ENCODE data around the gene ESPNL.

Gene ESPNL

DNA sequence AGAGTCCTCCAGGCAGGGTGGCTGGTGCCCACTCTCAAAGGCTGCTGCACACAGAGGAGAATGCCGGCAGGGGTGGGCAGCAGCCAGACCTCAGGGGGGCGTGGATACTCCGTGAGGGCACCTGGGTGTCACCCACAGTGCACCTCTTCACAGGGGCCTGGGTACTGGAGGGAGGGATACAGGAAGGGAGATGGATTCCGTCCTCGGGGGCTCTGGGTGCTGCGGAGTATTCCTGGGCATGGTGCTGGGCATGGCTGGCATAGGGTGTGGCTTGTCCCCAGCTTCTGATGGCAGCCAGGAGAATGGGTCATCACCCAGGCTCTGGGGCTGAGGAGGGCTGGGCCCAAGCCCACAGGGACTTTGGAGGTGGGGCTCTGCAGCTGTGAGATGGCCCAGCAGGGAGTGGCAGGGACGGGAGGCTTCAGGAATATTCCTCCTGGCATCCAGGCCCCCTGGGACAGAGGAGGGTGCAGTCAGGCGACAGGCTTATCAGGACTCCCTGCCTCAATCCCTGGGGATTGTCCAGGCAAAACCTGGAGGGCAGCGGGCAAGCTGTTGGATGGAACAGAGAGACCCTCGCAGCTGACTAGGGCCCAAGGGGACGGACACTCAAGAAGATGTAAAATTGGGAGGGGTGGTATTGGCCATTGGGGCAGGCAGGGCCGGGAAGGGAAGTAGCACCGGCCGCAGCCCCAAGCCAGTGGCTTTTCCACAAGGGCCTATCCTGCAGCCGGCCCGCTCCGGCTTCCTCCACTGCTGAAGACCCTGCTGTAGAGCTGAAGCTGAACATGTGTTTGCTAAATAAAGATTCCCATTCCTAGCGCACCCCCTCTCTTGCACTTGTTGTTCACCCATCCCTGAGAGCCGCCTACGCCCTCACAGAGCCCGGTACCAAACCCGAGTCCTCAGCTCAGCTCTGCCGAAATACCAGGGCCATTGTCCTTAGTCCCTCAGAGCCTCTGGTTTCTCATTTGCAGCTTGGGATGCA, 32.6 kb downstream of the ESPNL start:
- intact Hi-C loops (cut with DNase I): no loop called here
- no peak for DNase-seq

- no peak for DNase-seq
- intact Hi-C loops (cut with DNase I): no loop called here
Measured at GRCh38 chr2:238133499-238134392, 33.6 kb downstream of the ESPNL start.

DNA sequence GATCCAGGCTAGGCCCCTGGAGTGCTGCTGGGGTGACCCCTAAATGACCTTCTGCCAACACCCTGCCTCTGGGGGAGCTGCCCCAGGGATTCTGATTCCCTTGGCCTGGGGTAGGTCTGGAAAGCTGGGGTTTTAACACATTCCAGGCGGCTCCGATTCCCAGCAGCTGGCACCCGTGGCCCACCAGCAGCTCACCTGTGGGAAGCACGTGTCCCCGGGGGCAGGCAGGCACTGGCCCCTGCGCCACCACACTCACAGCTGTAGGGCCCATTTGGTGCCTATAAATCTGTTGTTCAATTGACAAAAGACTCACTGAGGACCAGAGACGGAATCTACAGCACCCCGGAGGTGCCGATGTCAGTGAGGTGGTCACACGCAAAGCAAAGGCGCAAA, 34.2 kb downstream of the ESPNL start:
- intact Hi-C loops (cut with DNase I): no loop called here
- no peak for DNase-seq

DNA sequence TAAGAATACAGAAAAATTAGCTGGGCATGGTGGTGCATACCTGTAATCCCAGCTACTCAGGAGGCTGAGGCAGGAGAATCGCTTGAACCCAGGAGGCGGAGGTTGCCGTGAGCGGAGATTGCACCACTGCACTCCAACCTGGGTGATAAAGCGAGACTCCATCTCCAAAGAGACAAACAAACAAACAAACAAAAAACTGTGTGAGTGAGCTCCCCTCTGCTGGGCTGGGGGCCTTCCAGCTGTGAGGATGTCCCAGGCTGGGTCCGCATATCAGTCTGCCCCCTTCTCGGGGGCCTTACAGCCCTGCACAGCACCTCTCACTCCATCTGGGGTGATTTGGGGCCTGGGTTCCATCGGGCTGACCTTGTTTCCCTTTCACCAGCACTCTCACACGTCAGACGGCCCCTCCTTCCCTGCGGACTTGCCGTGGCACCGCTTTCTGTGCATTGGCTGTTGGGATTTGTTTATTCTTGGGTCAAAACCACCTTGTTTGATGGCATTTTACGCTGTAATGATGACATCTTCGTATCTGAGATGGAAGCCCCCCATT, 35.5 kb downstream of the ESPNL start:
- DNase-seq: no peak
- intact Hi-C loops (cut with DNase I): no loop called here

DNA sequence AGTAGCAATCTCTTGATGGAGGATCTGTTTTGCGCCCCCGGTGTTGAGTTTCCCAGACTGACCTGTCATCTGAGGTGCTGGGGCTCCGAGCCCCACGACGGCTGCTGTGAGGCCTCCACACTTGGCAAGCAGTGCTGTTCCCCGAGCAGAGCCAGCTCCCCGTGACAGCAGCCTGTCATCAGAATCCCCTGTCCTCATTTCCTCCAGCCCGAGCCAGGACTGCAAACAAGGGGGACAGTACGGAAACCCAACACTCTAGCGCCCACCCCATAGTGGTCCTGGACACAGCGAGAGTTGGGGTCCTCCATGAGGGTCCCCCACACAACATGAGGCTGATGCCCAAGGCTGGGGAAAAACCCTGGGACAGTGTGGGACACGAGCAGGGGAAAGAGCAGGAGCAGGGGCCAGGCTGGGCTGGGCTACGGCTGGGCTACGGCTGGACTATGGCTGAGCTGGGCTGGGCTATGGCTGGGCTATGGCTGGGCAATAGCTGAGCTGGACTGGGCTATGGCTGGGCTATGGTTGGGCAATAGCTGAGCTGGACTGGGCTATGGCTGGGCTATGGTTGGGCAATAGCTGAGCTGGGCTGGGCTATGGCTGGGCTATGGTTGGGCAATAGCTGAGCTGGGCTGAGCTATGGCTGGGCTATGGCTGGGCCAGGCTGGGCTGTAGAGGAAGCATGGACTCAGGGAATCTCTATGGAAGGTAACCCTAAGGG, 36.8 kb downstream of the ESPNL start:
- intact Hi-C loops (cut with DNase I): no loop called here
- DNase-seq: peak in 1 of 42 donors; percentile 35

DNA sequence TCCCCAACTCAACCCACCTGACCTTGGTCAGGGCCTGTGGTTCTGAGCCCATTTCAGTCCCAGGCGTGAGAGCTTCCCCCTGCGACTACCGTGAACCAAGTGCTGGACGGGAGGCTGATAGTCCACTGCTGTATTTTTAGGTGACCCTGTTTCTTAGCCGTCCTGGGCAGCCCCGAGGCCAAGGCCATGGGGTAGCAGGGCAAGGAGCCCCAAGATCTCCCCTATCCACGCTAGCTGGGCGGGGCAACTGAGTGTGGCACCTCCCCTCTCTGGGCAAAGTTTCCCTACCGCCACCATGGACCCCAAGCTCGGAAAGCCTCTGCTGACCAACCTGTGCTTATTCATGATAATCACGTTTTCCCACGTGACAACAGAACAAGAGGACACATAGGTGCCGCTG, 37.7 kb downstream of the ESPNL start:
- intact Hi-C loops (cut with DNase I): no loop called here
- DNase-seq: no peak

- intact Hi-C loops (cut with DNase I): no loop called here
- no peak for DNase-seq
Measured at GRCh38 chr2:238138331-238139195, 38.4 kb downstream of the ESPNL start, which contains the start of gene KLHL30. TSS of gene KLHL30 (plus strand) at chr2:238138668. CDS start at chr2:238140755, 2,087 bp downstream.

GRCh38 chr2:238139196-238140039, 39.3 kb downstream of the ESPNL start:
- intact Hi-C loops (cut with DNase I): no loop called here
- peak in 2 of 42 donors; percentile 20 to 30 for DNase-seq

GRCh38 chr2:238140040-238140439, 39.9 kb downstream of the ESPNL start:
- intact Hi-C loops (cut with DNase I): no loop called here
- no peak for DNase-seq

- no peak for DNase-seq
- intact Hi-C loops (cut with DNase I): no loop called here
Measured at GRCh38 chr2:238140721-238141540, 40.8 kb downstream of the ESPNL start.

GRCh38 chr2:238141541-238142318, 41.6 kb downstream of the ESPNL start:
- intact Hi-C loops (cut with DNase I): no loop called here
- no peak for DNase-seq

DNA sequence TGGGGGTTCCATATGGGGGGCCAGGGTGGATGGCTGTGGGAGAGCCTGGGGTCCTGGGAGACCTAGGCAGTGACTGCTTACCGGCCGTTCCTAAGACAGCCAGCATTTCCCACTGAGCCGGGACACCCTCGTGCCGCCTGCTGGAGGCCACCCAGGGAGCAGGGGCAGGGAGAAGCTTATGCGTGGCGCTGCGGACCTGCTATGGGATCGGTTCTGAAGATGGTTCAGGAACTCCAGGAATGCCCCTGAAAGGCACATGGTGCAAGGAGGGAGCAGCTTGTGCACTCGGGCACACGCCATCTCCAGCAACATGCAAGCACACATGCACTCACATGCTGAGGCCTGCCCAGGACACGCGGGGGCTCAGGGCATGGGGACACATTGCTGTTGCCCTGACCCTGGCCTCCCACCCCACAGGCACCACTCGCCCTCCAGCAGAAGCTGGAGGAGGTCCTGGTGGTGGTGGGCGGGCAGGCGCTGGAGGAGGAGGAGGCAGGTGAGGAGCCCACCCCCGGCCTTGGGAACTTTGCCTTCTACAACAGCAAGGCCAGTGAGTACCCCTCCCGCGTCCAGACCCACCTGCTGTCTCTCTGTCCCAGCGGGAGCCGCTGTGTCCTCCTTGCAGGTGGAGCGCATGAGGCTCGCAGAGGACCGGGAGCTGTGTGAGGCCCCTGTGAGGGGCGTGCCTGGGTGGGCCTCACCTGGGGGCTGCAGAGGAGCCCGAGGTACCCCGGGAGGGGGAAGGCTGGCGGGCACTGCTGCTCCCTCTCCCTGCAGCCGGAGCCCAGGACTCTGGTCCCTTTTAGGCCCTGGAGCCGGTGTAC, 42.5 kb downstream of the ESPNL start:
- intact Hi-C loops (cut with DNase I): no loop called here

GRCh38 chr2:238143239-238143951, 43.3 kb downstream of the ESPNL start:
- no peak for DNase-seq
- intact Hi-C loops (cut with DNase I): no loop called here

More for the DNA sequence above, 42.5 kb downstream of the ESPNL start:
- DNase-seq: no peak

- DNase-seq: no peak
- intact Hi-C loops (cut with DNase I): no loop called here
Measured at GRCh38 chr2:238144262-238144661, 44.1 kb downstream of the ESPNL start.
